ENCODE measurements around the gene PTPRG.
A peak's percentile ranks its signal among the peaks of the same experiment; 100 is the strongest.

The PTPRG gene

GRCh38 chr3:61685755-61686154 lies 124.4 kb downstream of the PTPRG start:
- peaks cover 17% of the 10 kb centered on the region for H3K4me1 ChIP-seq (ENCODE audit: insufficient read depth, low read length, poor library complexity, severe bottlenecking)
- H3K4me2 ChIP-seq (ENCODE audit: low read depth, low read length, poor library complexity, severe bottlenecking): peak overlapping the region; percentile 16
- no peaks in the 10 kb centered on the region for H3K27me3 ChIP-seq (ENCODE audit: insufficient read depth, low read length, poor library complexity, severe bottlenecking)

GRCh38 chr3:61686228-61686648 lies 124.9 kb downstream of the PTPRG start:
- Histone ChIP-seq H3F3A (ENCODE audit: low read depth) (no peaks in the 10 kb centered on the region), H3K4me1 (ENCODE audit: insufficient read depth, low read length, poor library complexity, severe bottlenecking) (peaks cover 14% of the 10 kb centered on the region), H3K9me2 (replicated peaks; ENCODE audit: low read depth, low read length) (no peaks in the 10 kb centered on the region), H3K4me3 (ENCODE audit: low read length, poor library complexity, severe bottlenecking) (no peak overlapping the region), H3K9me3 (ENCODE audit: insufficient read depth, low read depth, low read length) (no peaks in the 10 kb centered on the region), H3K27me3 (ENCODE audit: insufficient read depth, low read length, poor library complexity, severe bottlenecking) (no peaks in the 10 kb centered on the region), H4K20me1 (ENCODE audit: insufficient read depth, low read length, poor library complexity, severe bottlenecking) (no peaks in the 10 kb centered on the region), H3K36me3 (ENCODE audit: insufficient read depth, low read length) (no peaks in the 10 kb centered on the region), H3K9ac (ENCODE audit: low read depth, low read length, poor library complexity, severe bottlenecking) (no peak overlapping the region), H3K79me2 (ENCODE audit: insufficient read depth, low read length) (no peaks in the 10 kb centered on the region), H2AFZ (ENCODE audit: low read length) (no peak overlapping the region), H3K4me2 (ENCODE audit: low read depth, low read length, poor library complexity, severe bottlenecking) (no peak overlapping the region)
- TF ChIP-seq CTCF (conservative IDR thresholded peaks at IDR 0.05; ENCODE audit: low read length) (no peak), EZH2phosphoT487 (IDR thresholded peaks at IDR 0.05; ENCODE audit: borderline replicate concordance) (no peak)

More at GRCh38 chr3:61685755-61686154, 124.4 kb downstream of the PTPRG start:
- H3K9me2 ChIP-seq (replicated peaks; ENCODE audit: low read depth, low read length): no peaks in the 10 kb centered on the region
- TF ChIP-seq EZH2phosphoT487 (IDR thresholded peaks at IDR 0.05; ENCODE audit: borderline replicate concordance) (no peak), CTCF (conservative IDR thresholded peaks at IDR 0.05; ENCODE audit: low read length) (no peak)
- no peaks in the 10 kb centered on the region for H3K9me3 ChIP-seq (ENCODE audit: insufficient read depth, low read depth, low read length)
- H3F3A ChIP-seq (ENCODE audit: low read depth): no peaks in the 10 kb centered on the region
- no peaks in the 10 kb centered on the region for H3K36me3 ChIP-seq (ENCODE audit: insufficient read depth, low read length)
- H3K79me2 ChIP-seq (ENCODE audit: insufficient read depth, low read length): no peaks in the 10 kb centered on the region
- H2AFZ ChIP-seq (ENCODE audit: low read length): no peak overlapping the region
- no peaks in the 10 kb centered on the region for H4K20me1 ChIP-seq (ENCODE audit: insufficient read depth, low read length, poor library complexity, severe bottlenecking)
- no peak overlapping the region for H3K9ac ChIP-seq (ENCODE audit: low read depth, low read length, poor library complexity, severe bottlenecking)
- H3K4me3 ChIP-seq (ENCODE audit: low read length, poor library complexity, severe bottlenecking): no peak overlapping the region

GRCh38 chr3:61687206-61687605 lies 125.8 kb downstream of the PTPRG start:
- Histone ChIP-seq H3K36me3 (ENCODE audit: insufficient read depth, low read length) (no peaks in the 10 kb centered on the region), H3K9ac (ENCODE audit: low read depth, low read length, poor library complexity, severe bottlenecking) (no peak overlapping the region), H3K9me3 (ENCODE audit: insufficient read depth, low read depth, low read length) (no peaks in the 10 kb centered on the region), H4K20me1 (ENCODE audit: insufficient read depth, low read length, poor library complexity, severe bottlenecking) (no peaks in the 10 kb centered on the region), H3K4me3 (ENCODE audit: low read length, poor library complexity, severe bottlenecking) (no peak overlapping the region), H3K4me1 (ENCODE audit: insufficient read depth, low read length, poor library complexity, severe bottlenecking) (peaks cover 13% of the 10 kb centered on the region), H3K27me3 (ENCODE audit: insufficient read depth, low read length, poor library complexity, severe bottlenecking) (no peaks in the 10 kb centered on the region), H3K4me2 (ENCODE audit: low read depth, low read length, poor library complexity, severe bottlenecking) (no peak overlapping the region), H3K79me2 (ENCODE audit: insufficient read depth, low read length) (no peaks in the 10 kb centered on the region), H2AFZ (ENCODE audit: low read length) (no peak overlapping the region), H3F3A (ENCODE audit: low read depth) (no peaks in the 10 kb centered on the region), H3K9me2 (replicated peaks; ENCODE audit: low read depth, low read length) (no peaks in the 10 kb centered on the region)
- TF ChIP-seq EZH2phosphoT487 (IDR thresholded peaks at IDR 0.05; ENCODE audit: borderline replicate concordance): no peak
- TF ChIP-seq CTCF (conservative IDR thresholded peaks at IDR 0.05; ENCODE audit: low read length): no peak

Measured in Loucy (cell line).